WERI-Rb-1 (cell line): ENCODE data around the gene TUG1.

Experiments used
- DNase-seq: peaks from one replicate; pipeline ENCODE4 v3.0.0-alpha.2; 2020
- H3K27ac ChIP-seq: fragments of 250-450 bp; sonication (Bioruptor Pico); 2 replicates; pipeline ENCODE4 v1.5.1; 2020; ENCODE audit warnings: mild to moderate bottlenecking, moderate library complexity
- H3K27me3 ChIP-seq: fragments of 250-450 bp; sonication (Bioruptor Pico); 2 replicates; pipeline ENCODE4 v1.5.1; 2021; ENCODE audit warnings: mild to moderate bottlenecking, low read depth, moderate library complexity; ENCODE audit not compliant: insufficient read depth, severe bottlenecking
- H3K36me3 ChIP-seq: fragments of 250-450 bp; sonication (Bioruptor Pico); 2 replicates; pipeline ENCODE4 v1.5.1; 2020; ENCODE audit warnings: mild to moderate bottlenecking, moderate library complexity
- H3K4me3 ChIP-seq: 2 replicates; pipeline ENCODE4 v1.5.1; 2011; ENCODE audit warnings: low read depth, mild to moderate bottlenecking, control low read depth, low read length
- H3K9me3 ChIP-seq: fragments of 250-450 bp; sonication (Bioruptor Pico); 2 replicates; pipeline ENCODE4 v1.5.1; 2021; ENCODE audit warnings: mild to moderate bottlenecking, moderate library complexity; ENCODE audit not compliant: severe bottlenecking
- TF ChIP-seq, protein P1 (sequence below): IDR thresholded peaks from 2 replicates; pipeline ENCODE4 v1.5.1; 2011; ENCODE audit warnings: low read depth, mild to moderate bottlenecking, control low read depth, inconsistent platforms, low read length

TUG1 gene

DNA sequence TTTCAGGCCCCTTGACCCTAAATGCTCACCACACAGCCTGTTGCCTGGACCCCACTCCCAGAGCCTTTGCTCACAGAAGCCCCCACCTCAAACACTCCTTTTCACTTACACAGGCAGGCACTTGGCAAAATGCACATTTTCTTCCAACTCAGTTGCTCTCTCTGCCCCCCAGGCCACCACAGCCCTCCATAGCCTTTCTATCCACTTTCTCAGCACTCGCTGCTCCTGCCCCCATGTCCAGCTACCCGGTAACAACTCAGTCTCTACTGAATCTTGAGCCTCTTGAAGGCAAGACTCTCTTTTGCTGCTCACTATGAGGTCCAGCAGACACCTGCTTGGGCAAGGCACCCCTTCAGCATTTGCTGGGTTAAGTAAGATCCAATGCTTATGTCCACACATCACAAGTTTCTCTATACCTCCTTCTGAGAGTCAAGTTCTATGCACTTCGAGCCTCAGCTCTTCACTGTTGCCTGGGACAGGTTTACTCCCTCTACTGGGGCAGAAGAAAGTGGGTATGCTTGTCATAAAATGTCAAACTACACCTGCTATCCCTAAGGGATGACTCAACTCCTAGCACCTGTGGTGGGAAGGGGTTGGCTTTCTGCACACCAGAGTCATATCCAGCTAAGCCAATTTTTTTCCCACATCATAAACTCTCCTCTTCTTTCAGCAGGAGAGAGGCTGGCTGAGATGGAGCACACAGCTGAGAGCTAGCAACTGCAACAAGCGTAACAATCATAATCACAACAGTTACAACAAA lies 37.3 kb upstream of the TUG1 start:
- H3K27me3 ChIP-seq = no peaks in the 10 kb centered on the region
- H3K4me3 ChIP-seq = no peak overlapping the region
- H3K36me3 ChIP-seq = peaks cover 98% of the 10 kb centered on the region
- no peak overlapping the region for H3K27ac ChIP-seq
- H3K9me3 ChIP-seq = no peaks in the 10 kb centered on the region
- no peak for DNase-seq
- TF ChIP-seq, protein P1, sequence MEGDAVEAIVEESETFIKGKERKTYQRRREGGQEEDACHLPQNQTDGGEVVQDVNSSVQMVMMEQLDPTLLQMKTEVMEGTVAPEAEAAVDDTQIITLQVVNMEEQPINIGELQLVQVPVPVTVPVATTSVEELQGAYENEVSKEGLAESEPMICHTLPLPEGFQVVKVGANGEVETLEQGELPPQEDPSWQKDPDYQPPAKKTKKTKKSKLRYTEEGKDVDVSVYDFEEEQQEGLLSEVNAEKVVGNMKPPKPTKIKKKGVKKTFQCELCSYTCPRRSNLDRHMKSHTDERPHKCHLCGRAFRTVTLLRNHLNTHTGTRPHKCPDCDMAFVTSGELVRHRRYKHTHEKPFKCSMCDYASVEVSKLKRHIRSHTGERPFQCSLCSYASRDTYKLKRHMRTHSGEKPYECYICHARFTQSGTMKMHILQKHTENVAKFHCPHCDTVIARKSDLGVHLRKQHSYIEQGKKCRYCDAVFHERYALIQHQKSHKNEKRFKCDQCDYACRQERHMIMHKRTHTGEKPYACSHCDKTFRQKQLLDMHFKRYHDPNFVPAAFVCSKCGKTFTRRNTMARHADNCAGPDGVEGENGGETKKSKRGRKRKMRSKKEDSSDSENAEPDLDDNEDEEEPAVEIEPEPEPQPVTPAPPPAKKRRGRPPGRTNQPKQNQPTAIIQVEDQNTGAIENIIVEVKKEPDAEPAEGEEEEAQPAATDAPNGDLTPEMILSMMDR = no peak

DNA sequence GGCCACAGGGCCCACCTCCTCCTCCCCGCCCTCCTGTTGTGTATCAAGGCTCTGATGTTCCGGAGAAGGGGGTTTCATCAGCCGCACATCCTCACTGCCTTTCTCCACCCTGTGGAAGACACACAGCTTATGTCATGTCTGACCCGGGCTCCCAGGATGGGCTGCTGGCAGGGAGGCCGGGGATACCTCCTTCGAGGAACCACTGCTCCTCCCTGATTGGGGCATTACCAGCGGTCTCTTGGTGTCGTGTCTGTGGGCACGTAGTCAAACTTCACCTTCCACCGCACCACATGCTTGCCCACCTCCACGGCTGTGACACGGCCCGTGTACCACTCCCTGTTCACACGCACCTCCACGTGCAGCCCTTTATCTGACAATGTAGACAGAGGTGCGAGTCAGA lies 36.4 kb upstream of the TUG1 start:
- H3K36me3 ChIP-seq = peaks cover 97% of the 10 kb centered on the region
- H3K9me3 ChIP-seq = no peaks in the 10 kb centered on the region
- no peaks in the 10 kb centered on the region for H3K27me3 ChIP-seq
- TF ChIP-seq, protein P1 = no peak
- no peak for DNase-seq
- H3K4me3 ChIP-seq = no peak overlapping the region
- H3K27ac ChIP-seq = no peak overlapping the region

DNA sequence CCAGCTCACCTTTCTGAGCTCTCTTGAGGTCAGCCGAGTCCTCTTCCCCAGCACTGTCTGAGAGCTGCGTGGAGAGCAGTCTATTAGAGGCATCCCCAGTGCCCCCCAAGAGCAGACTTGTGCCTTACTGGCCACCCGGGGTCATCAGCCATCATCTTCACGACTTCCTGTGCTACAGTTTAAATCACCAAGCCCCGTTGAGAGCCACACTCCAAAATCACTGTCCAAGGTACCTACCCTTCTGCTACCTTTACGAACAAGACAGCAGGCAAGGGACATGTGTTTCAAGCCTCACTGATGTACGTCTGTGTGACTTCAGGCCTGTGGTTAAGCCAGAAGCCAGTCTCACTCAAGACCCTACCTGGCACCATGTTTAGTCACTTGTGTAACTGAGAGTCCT lies 35.6 kb upstream of the TUG1 start:
- H3K27me3 ChIP-seq = no peaks in the 10 kb centered on the region
- peaks cover 97% of the 10 kb centered on the region for H3K36me3 ChIP-seq
- DNase-seq = no peak
- H3K9me3 ChIP-seq = no peaks in the 10 kb centered on the region
- H3K4me3 ChIP-seq = no peak overlapping the region
- H3K27ac ChIP-seq = no peak overlapping the region
- TF ChIP-seq, protein P1 = no peak

DNA sequence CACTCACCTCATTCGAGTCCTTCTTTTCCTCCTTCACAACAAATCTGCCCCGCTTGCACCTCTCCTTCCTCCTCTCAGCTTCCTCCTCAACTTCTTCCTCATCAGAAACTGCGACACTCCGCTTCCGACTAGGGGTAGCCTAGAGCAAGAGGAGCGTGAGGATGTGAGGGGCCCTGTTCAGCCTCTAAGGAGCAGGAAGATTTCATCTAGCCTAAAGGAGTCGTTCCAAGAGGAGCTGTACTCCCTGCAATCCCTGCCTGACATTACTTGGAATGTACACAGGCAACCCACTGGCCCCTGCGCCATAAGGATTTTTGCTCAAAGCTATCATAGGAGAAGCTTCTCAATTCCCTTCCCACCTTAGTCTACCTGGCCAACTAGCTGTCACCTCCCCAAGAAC lies 35.0 kb upstream of the TUG1 start:
- no peak overlapping the region for H3K27ac ChIP-seq
- no peaks in the 10 kb centered on the region for H3K27me3 ChIP-seq
- no peak overlapping the region for H3K4me3 ChIP-seq
- no peaks in the 10 kb centered on the region for H3K9me3 ChIP-seq
- TF ChIP-seq, protein P1 = no peak
- H3K36me3 ChIP-seq = peaks cover 97% of the 10 kb centered on the region
- DNase-seq = no peak

GRCh38 chr22:30940685-30941362 lies 28.2 kb upstream of the TUG1 start:
- H3K9me3 ChIP-seq = no peaks in the 10 kb centered on the region
- no peak for DNase-seq
- TF ChIP-seq, protein P1 = no peak
- H3K27ac ChIP-seq = no peak overlapping the region
- H3K4me3 ChIP-seq = no peak overlapping the region
- H3K27me3 ChIP-seq = no peaks in the 10 kb centered on the region
- H3K36me3 ChIP-seq = peaks cover 94% of the 10 kb centered on the region
